Limb (tissue), 2 donors: ENCODE data around the gene ROR1.
A peak's percentile ranks its signal among the peaks of the same experiment; 100 is the strongest.
"Not testable (repeated sequence)": the region's sequence is repeated elsewhere in the genome, so short reads cannot be mapped to it uniquely, and the experiment has no call there.

Source experiments
- DNase-seq, 2 donors: peaks; one replicate each; pipeline ENCODE4 v3.0.0-alpha.2; 2016; ENCODE audit errors: extremely low spot score in 2 of 2

ROR1 gene

DNA sequence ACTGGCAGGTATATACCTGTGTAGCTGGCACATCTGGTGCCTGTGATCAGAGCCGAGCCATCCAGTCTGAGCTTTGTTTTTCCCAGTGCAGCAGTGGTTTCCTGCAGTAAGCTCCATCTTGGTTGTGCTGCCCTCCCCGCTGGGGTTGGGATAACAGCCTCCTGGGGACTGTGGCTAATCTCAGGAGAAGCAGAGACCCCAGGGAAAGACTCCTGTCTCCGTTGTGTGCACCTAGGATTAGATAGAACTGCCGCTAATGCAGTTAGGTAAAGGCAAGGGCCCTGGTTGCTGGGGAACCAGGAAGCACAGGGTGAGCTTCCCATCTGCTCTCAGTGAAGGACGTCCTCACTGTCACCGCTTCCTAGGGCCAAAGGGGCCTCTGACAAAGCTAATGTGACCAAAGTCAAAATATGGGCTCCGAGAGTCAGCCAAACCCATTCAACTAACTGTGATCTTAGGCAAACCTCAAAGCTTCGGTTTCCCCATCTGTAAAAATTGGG lies 20.0 kb downstream of the ROR1 start:
- no peak for DNase-seq

DNA sequence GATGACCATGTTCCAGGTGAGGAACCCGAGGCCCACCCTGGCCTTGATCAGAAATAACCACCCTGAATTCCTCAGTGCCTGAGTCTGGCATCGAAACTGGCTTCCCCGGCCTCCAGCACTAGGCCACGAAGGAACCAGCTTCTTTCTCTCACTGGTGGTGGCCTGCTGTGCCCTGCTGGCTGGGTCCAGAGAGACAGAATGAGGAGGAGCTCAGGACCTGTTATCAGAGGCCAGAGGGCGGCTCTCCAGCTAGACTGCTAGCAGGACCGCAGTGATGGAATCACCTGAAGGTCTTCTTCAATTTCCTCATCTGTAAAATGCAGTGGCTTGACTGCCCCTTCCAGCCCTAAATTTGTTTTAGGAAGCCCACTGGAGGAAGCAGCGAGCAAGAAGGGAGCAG lies 20.5 kb downstream of the ROR1 start:
- DNase-seq, result no peak

DNA sequence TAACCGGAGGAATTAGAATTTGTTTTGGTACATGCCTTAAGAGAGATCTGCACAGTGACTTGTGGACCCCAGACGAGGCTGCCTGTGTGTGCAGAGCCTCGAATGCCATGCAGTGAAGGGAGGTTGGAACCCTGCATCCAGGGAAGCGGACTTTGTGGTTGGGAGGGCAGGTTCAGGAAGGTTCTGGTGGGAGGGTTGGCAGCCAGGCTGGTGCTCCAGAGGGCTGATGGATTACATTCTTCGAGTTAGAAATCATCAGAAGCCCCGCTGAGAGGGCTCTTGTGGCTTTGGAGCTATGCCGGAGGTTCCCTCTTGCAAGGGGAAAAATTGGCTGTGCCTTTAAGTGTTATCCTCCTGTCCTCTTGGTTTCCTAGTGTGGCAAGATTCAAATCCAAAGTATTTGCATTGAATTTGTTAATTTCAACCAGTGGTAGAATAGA lies 21.1 kb downstream of the ROR1 start:
- no peak for DNase-seq

DNA sequence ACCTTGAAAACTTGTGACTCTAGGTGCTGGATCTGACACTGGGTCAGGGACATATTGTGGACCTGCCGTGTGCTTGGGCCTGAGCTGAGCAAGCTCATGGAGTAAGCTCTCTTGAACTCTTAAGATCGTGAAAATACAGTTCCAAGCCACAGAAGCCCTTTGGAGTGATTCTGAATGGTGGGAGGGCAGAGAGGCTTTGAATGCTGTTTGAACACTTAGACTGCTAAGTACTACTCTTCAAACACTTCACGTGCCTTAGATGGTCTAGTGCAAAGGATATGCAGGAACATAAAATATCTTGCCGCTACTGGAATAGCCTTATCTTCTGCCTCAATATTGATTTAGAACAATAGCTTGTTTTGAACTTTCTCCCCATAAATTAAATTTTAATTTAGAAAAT lies 21.6 kb downstream of the ROR1 start:
- DNase-seq, result no peak

DNA sequence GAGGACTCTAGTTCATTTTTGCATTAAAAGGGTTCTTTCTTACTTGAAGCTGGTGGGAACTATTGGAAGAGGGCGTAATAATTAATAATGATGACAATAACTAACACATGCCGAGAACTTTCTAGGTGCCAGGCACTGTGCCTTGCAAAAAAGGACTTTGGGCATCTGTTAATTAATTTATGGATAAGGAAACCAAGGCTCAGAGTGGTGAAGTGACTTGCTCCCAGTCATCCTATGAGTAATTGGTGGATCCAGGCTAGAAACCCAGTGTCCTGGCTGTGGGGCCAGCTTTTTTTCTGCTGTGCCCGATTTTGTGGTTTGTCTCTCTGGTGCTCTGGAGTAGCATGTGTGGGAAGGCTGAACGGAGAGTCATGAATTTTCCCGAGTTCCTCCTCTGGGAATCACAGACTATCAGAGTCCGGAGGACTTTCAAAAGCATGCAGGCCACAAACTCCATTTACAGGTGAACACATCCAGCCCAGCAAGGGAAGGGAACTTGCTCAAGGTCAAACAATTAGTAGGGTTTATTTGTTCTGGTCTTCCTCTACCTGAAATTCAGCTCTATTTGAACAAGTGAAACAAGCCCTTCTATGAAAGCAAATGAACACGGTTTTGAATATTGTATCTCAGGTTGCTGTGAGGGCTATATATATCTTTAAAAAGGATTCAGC lies 23.4 kb downstream of the ROR1 start:
- no peak for DNase-seq

DNA sequence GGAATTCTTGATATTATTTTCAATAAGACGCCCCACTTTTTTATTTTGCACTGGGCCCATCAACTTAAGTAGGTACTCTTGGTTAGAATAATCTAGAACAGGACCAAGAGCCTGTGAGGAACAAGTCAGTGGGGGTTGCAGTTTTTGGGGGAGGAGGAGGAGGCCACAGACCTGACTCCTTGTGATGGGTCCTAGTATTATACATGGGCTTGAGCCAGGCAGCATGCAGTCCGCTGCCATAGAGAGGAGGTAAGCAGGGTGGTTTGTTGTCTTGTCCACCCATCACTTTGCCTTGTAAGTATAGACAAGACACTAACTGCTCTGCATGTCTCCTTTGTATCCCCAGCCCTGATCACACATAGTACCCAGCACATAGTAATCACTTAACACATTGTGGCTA lies 24.5 kb downstream of the ROR1 start:
- DNase-seq, result no peak

DNA sequence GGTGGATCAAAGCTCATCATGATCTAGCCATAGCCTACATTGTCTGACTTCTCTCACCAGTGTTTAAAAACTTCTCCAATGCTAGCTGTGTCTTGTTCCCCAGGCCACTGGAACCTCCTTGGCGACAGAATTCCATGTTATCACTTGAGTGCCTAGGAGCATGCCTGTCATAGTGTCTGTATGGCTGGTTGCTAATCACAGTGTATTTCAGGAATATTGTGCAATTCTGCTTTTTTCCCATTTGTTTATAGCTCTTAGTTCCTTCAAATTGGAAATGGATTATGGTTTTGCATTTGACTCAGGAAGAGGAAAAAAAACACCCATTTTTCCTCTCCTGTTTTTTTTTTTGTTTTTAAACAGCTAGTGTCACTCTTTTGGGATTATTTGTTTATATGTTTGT lies 25.5 kb downstream of the ROR1 start:
- DNase-seq, result no peak

DNA sequence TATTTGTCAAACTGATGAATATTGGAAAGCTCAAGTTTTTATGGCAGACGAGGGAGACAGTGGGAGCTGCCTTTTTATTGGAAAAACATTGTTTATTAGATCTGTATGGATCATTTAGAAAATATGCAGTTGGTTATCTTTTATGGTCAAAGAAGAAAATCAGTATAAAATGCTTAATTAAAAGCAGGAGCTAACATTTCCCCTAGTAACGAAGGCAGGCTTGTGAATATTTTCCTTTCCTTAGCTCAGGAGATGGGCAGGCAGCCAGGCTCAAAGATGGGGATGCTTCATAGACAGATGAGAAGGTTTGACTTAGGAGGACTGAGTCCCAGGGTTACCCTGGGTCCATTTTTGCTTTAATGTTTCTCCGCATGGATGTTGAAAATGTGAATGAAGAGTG lies 26.0 kb downstream of the ROR1 start:
- no peak for DNase-seq

DNA sequence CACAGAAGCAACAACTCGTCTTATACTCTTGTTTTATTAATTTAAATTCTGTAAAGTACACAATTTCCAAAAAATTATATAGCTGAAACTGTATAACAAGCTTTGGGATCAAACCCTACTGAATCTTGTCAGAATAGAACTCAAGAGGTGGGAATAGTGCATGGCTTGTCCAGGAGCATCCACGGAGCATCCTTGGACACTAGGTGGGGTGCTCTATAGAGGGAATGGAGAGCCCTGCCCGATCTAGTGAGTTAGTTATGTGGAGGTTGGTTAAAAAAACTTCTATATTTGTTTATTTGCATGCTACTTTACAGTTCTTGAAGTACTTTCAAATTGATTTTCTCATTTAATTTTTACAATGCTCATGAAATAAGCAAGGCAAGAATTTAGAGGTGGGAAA lies 28.3 kb downstream of the ROR1 start:
- DNase-seq, result no peak

DNA sequence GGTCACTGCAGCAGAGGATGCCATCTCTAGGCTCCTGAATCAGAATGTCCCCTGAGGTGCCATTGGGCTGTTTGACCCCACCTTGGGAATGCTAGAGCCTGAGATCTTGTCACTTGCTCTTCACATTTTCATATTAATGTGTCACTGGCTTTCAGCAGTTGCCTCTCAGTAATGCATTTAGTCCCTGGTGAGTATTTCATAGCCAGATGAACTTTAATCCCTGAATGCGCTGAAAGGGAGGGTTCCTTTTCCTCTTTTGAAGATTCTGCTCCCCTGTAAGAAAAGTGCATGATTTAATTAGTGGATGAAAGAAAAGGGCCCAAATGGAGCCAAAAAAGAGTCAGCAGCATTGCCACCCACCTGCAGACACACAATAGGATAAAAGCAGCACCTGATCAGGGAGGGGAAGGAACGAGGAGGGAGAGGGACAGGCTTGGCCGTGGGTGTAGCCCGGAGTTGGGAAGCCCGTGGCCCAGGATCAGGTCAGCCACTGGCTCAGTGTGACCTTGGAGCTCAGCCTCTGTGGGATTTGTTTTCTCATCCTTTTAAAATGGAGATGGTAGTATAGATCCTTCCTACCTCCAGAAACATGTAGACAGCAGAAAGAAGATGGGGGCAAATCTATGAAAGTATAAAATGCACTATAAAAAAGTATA lies 31.1 kb downstream of the ROR1 start:
- no peak for DNase-seq

DNA sequence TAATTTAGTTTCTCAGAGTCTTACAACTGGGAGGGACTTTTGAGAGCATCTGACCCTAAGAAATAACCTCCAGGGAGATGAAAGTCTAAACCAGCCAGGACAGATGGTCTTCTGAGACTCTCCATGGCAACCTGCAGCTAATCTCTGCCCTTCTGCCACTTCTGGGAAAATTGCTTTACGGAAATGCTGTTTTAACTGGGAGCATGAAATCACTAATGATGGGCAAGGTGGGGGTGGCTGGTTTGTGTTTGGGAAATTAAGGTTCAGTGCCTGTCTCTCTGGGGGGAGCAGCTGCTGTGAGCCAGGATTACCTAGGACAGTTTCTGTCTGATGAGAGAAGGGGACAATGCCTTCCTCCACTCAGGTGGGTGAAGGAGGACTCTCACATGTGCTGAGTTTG lies 33.2 kb downstream of the ROR1 start:
- no peak for DNase-seq

DNA sequence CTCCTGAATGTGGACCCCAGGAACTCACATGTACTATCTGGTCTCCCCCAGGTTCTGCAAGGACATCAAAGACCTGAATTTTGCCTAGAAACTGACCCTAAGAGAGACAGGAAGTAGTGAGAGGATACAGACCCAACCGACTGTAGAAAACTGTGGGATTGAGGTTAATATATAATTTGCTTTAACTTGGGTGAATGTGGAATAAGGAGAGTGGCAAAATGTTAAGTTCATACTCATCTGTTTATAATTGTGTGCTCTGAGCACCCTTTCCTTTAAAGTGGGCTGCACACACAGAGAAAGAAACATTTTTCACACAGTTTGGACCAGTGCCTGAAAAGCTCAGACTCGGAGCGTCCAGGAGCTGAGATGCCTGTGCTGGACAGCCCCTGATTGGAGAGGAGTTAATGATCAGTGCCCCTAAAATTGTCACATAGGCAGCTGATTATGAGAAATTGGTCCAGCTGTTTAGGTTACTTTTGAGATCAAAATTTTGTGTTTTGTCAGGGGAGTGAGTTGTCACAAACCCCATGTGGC lies 37.2 kb downstream of the ROR1 start:
- DNase-seq, result no peak

DNA sequence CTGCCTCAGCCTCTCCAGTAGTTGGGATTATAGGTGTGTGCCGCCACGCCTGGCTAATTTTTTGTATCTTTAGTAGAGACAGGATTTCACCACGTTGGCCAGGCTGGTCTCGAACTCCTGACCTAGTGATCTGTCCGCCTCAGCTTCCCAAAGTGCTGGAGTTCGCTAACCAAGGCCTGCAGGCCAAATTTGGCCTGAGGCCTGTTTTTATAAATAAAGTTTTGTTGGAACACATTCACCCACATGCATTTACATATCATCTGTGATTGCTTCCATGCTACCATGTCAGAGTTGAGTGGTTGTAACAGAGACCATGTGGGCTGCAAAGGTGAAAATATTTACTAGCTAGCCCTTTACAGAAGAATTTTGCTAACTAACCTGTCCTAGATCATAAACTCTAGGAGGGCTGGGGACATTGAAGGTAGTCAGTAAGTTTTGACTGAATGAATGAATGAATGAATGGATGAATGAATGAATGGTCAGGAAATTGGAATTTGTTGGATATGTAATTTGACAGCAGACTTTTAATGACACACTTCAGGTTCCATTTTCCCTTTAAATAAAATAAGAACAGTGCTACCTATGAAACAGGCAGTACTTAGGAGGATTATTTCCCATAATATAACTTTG lies 38.4 kb downstream of the ROR1 start:
- DNase-seq, result no peak

DNA sequence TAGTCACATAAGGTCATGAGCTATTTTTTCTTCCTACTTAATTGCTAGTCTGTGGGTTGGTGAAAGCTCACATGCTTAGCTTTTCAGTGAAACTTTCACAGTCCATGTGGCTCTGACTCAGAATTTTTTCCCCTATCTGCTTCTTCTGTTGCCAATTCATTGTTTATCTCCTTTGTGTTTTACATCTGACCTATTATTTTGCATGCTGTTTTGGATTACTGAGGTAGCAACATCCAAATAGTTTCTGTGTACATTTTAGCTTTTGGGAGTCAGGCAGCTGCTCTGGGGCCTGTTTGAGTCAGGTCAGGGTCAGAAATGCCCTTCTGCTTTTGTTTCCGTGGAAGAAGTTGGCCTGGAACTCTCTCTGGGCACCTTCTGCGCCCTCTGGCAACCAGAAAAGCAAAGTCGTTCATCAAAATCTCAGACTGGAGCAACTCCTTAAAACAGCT lies 40.0 kb downstream of the ROR1 start:
- no peak for DNase-seq

DNA sequence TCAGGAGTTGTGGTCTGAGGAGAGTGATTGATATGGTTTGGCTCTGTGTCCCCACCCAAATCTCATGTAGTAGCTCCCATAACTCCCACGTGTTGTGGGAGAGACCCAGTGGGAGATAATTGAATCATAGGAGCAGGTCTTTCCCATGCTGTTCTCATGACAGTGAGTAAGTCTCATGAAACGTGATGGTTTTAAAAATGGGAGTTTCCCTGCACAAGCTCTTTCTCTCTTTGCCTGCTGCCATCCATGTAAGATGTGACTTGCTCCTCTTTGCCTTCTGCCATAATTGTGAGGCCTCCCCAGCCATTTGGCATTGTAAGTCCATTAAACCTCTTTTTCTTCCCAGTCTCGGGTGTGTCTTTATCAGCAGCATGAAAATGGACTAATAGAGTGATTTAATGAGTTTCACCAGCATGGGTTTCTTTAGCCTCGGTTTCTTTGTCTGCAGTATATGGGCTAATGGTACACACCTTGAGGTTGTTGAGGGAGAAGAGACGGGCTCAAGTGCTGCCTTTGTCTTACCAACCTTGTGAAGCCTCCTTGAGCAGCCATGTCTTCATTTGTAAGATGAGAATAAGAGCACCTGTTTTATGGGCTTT lies 42.5 kb downstream of the ROR1 start:
- DNase-seq, result not testable (repeated sequence)

DNA sequence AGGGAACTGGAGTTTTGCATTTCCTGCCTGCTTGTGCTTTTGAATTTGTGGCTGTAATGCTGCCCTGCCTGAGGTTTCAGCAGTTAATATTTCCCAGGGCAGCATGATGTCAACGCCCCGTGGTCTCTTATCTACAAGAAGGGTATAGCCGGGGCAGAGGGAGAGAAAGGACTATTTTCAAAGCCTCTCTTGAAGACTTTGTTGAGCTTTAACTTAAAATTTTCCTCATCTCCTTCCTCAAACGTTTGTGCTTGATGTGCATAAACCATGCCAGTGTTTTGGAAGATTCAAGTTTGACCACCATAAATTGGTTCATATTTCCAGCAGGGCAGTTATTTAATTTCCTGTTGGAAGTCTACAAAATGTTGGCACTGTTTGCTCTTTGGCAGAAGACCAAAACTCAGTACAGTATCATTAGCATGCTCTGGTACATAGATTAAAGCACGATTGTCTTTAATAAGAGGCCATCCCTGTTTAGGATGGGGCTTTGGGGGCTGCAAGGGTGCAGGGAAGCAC lies 43.4 kb downstream of the ROR1 start:
- peak in 1 of 2 donors; percentile 57 for DNase-seq

DNA sequence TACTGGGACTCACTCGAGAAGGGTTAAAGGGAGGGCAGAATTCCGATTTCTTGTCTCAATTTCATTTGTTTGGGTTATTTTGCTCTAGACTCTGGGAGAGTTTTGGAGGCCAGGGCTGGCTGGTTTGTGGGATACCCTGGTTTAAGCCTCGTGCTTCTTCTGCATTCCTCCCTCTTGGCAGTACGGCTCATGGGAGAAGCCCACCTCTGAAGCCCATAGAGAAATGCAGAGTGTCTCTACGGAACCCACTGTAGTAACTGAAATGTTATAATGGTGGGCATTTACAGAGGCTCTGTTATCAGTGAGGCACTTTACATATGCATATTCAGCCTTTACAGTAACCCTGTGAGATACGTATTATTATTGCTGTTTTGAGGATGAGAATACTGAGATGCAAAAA lies 43.9 kb downstream of the ROR1 start:
- no peak for DNase-seq

DNA sequence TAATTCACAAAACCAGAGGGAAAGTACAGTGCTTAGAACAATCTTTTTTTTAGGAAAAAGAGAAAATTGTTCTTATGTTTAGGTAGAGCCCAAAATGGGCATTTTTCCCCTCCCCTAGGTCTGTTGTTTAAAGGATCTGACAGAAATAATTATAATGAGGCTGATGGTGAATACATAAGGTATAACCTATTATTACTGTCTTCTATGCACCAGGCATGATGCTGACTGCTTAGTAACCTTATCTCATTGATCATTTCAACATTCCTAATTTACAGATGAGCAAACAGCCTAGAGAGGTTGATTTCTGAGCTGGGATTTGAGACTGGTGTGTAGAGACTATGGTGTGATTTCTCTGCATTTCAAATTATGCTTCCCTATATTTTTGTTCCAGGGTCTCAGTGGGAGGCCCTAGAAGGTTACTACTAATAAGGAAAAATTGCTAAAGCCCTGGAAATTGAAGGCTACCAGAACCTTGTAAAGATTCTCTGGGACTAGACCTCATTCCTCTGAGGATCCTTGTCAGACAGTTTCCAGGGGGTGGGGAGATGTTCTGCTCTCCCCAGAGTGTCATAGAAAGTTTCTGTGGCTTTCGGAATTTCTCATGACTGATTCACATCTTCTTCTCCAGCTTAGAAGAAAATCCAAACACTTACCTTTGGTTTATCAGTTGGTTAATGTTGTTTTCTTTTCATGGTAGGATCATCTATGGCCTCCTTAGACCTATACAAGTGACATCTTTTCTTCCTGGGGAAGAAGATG lies 44.9 kb downstream of the ROR1 start:
- DNase-seq, result no peak

DNA sequence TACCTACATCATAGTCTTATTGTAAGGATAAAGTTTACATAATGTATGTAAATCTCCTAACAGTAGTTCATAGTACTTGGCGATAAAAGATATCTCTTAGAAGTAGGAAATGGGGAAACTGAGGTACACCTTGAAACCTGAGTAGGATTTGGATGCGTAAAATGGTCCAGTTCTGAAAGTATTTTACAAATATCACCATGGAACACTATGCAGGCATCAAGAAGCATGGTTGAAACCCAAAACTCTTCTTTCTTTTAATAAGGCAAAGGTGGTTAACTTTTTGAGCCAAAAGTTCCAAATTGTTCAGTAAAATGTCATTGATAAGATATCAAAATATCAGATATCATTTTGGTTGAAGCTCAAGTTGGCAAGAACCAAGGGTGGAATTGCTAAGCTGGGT lies 46.0 kb downstream of the ROR1 start:
- no peak for DNase-seq

DNA sequence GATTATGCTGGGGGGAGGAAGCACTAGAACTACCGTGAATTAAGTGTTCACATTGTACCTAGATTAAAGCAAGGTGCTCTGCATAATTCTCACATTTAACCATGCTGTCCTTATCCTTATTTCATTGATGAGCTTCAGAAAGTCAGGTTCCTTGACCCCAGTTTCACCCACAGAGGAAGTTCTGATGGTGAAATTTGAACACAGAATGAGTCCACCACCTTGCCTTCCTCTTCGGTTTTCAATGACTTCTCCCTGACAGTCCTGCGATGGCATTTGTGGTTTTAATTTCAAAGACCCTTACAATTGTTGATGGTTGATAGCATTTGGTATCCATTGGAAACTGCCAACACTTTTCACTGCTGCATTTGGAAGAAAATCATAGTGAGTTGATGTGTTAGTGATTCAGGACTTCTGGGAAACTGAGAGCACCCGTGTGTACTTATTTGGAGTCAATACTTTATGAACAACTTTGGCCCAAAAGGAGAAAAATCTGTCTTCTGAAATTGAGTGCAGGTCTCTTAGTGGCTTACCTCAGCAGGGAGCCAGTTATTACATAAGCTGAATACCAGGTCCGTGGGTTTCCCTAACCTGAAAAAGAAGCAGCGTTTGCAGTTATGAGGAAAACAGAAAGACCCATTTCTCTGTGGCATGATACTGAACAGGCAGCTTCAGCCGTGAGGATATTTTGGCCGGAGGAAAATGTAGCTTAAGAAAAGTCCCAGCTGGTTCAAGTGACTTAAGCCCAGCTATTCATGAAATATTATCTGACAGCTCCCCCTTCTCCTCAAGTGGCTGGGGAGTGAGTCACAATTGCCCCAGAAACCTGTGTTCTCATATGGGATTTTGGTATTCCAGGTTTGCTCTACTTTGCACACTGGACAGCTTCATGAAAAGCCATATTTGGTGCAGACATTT lies 47.5 kb downstream of the ROR1 start:
- peak in 1 of 2 donors; percentile 15 for DNase-seq
